GM23338 (cell line): Measurements from ENCODE around the gene RTKN.

Experiments
- CREB1 ChIP-seq: fragments of 250-450 bp; sonication (Bioruptor Pico); IDR thresholded peaks from 2 replicates; pipeline ENCODE4 v1.5.0; 2020; ENCODE audit warnings: low read depth, mild to moderate bottlenecking, moderate library complexity
- CTCF ChIP-seq, 2 experiments: fragments of 200-600 bp in 1 of 2; sonication (generic) in 1 of 2; conservative IDR thresholded peaks; 2 replicates each; pipeline versions ENCODE4 v1.5.1 to v1.6.1; 2016 to 2017; ENCODE audit warnings: antibody characterized with exemption in 2 of 2, low read depth in 2 of 2, mild to moderate bottlenecking in 2 of 2, moderate library complexity in 1 of 2
- ETS1 ChIP-seq: IDR thresholded peaks from 2 replicates; pipeline ENCODE4 v1.6.1; 2016; ENCODE audit warnings: antibody characterized with exemption
- EZH2 ChIP-seq: fragments of 200-600 bp; sonication (generic); IDR thresholded peaks from one replicate; pipeline ENCODE4 v1.8.0; 2017; ENCODE audit warnings: antibody characterized with exemption, mild to moderate bottlenecking, low read depth; ENCODE audit not compliant: unreplicated experiment
- EZH2phosphoT487 ChIP-seq: fragments of 200-600 bp; sonication (generic); IDR thresholded peaks from one replicate; pipeline ENCODE4 v1.8.1; 2018; ENCODE audit warnings: antibody characterized with exemption; ENCODE audit not compliant: unreplicated experiment
- JUNB ChIP-seq: IDR thresholded peaks from one replicate; pipeline ENCODE4 v1.6.1; 2016; ENCODE audit warnings: antibody characterized with exemption; ENCODE audit not compliant: unreplicated experiment
- NANOG ChIP-seq: IDR thresholded peaks from 2 replicates; pipeline ENCODE4 v1.6.1; 2016; ENCODE audit warnings: antibody characterized with exemption, borderline replicate concordance
- POLR2AphosphoS5 ChIP-seq: IDR thresholded peaks from 2 replicates; pipeline ENCODE4 v1.6.1; 2016; ENCODE audit warnings: antibody characterized with exemption, low read depth
- REST ChIP-seq: IDR thresholded peaks from one replicate; pipeline ENCODE4 v1.6.1; 2018; ENCODE audit warnings: antibody characterized with exemption; ENCODE audit not compliant: unreplicated experiment
- STAT1 ChIP-seq: IDR thresholded peaks from one replicate; pipeline ENCODE4 v1.6.1; 2016; ENCODE audit warnings: antibody characterized with exemption; ENCODE audit not compliant: unreplicated experiment
- ZNF114 ChIP-seq: fragments of 250-450 bp; sonication (Bioruptor Pico); IDR thresholded peaks from 2 replicates; pipeline ENCODE4 v1.5.0; 2020; ENCODE audit warnings: mild to moderate bottlenecking, moderate library complexity
- ZNF331 ChIP-seq: fragments of 250-450 bp; sonication (Bioruptor Pico); IDR thresholded peaks from 2 replicates; pipeline ENCODE4 v1.5.0; 2020; ENCODE audit warnings: low read depth, mild to moderate bottlenecking, moderate library complexity
- ZNF462 ChIP-seq: fragments of 250-450 bp; sonication (Bioruptor Pico); IDR thresholded peaks from 2 replicates; pipeline ENCODE4 v1.5.0; 2020; ENCODE audit warnings: mild to moderate bottlenecking, moderate library complexity

- TF ChIP-seq CTCF (conservative IDR thresholded peaks at IDR 0.05; ENCODE audit: low read depth in 2 of 2) (no peak), POLR2AphosphoS5 (no peak), EZH2 (no peak), EZH2phosphoT487 (no peak), REST (no peak), CREB1 (no peak), JUNB (no peak), STAT1 (no peak), ZNF462 (CRISPR knock-in tag) (no peak), NANOG (no peak), ETS1 (no peak), ZNF114 (CRISPR knock-in tag) (no peak), ZNF331 (no peak)
Observed at GRCh38 chr2:74427551-74427950, 14.2 kb downstream of the RTKN start.
